Lower lobe of right lung (tissue), 2 donors: ENCODE measurements around the gene CNBD2. TPM values are rescaled to one million over a fixed set of nuclear protein-coding genes. Genes with fewer than 3 reads are reported as not detected.
A peak's percentile ranks its signal among the peaks of the same experiment; 100 is the strongest.

Experiments
- ATAC-seq, 2 donors: fragments of 200-7000 bp; cut with Tn5 transposase; one replicate each; pipeline ENCODE4 v1.9.1; 2020 to 2022; ENCODE audit warnings: mild to moderate bottlenecking in 2 of 2, moderate library complexity in 2 of 2
- DNase-seq: peaks from one replicate; pipeline ENCODE4 v3.0.0-alpha.2; 2020
- H3K27ac ChIP-seq: fragments of 200-600 bp; one replicate; pipeline ENCODE4 v1.8.0; 2022
- H3K27me3 ChIP-seq: fragments of 200-600 bp; one replicate; pipeline ENCODE4 v1.8.0; 2022; ENCODE audit warnings: low read depth
- H3K36me3 ChIP-seq: fragments of 200-600 bp; one replicate; pipeline ENCODE4 v1.8.0; 2022; ENCODE audit warnings: mild to moderate bottlenecking
- H3K4me1 ChIP-seq: fragments of 200-600 bp; one replicate; pipeline ENCODE4 v1.8.0; 2022
- H3K4me3 ChIP-seq: fragments of 200-600 bp; one replicate; pipeline ENCODE4 v1.8.0; 2022; ENCODE audit warnings: mild to moderate bottlenecking
- H3K9me3 ChIP-seq: fragments of 200-600 bp; one replicate; pipeline ENCODE4 v1.8.0; 2022
- intact Hi-C: fragments of 100-400 bp; cut with DNase I; formaldehyde crosslinking; loops from one replicate; pipeline ENCODE4 v1.11.0; 2022
- total RNA-seq: library from RNA; stranded (reverse); fragmentation: NEBNext Ultra II Directional; extraction: Animal tissue kit (Norgen Biotek cat#: 25700); gene quantifications from one replicate; pipeline ENCODE4 v1.2.1, GENCODE V29; 2021
- TF ChIP-seq, protein P1 (sequence below): fragments of 200-600 bp; IDR thresholded peaks from one replicate; pipeline ENCODE4 v1.8.0; 2022; ENCODE audit warnings: antibody characterized with exemption, mild to moderate bottlenecking
- donor health status: DM: no; HTN: yes; CAD: no; lungs with severe emphysema.

CNBD2 gene
- total RNA-seq, 1 donor from 2014 or later: 4.3 TPM

DNA sequence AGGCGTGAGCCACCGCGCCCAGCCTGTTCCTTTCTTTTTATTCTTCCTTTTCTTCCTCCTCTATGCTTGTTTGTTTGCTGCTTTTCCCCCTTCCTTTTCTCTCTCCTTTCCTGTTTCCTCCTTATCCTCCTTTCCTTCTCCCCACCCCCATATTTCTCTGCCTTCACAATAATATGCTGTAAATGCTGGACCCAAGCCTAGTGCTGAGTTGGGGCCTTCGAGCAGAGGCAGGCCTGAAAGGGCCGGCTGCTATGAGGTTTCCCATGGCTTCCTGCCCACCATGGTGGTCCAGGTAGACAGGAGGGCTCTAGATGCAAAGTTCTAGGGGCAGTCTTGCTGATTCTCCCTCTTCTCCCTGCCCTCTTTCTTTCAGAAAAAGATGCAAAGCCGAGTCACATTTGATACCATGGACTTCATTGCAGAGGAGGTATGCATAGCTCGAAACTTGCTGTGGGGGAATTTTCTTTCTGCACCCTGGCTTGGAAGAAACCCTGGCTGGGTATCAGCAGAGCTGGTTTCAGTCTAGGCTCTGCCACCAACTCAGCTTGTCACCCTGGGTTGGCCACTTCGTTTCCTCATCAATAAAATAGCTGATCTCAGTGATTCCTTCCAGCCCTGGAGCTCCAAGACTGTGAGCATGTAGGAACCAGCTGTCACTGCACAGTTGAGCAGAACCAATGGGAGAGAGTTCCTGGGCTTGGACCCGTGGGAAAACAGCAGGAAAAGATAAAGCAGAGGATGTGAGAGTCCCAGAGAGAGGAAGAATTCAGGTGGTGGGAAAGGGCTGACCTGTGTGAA lies 7.4 kb downstream of the CNBD2 start:
- H3K36me3 ChIP-seq: no peaks in the 10 kb centered on the region
- no peak overlapping the region for H3K4me3 ChIP-seq
- H3K9me3 ChIP-seq: no peaks in the 10 kb centered on the region
- H3K4me1 ChIP-seq: no peaks in the 10 kb centered on the region
- ATAC-seq (peak; percentile 24), DNase-seq (no peak)
- H3K27me3 ChIP-seq: no peaks in the 10 kb centered on the region
- TF ChIP-seq, protein P1, sequence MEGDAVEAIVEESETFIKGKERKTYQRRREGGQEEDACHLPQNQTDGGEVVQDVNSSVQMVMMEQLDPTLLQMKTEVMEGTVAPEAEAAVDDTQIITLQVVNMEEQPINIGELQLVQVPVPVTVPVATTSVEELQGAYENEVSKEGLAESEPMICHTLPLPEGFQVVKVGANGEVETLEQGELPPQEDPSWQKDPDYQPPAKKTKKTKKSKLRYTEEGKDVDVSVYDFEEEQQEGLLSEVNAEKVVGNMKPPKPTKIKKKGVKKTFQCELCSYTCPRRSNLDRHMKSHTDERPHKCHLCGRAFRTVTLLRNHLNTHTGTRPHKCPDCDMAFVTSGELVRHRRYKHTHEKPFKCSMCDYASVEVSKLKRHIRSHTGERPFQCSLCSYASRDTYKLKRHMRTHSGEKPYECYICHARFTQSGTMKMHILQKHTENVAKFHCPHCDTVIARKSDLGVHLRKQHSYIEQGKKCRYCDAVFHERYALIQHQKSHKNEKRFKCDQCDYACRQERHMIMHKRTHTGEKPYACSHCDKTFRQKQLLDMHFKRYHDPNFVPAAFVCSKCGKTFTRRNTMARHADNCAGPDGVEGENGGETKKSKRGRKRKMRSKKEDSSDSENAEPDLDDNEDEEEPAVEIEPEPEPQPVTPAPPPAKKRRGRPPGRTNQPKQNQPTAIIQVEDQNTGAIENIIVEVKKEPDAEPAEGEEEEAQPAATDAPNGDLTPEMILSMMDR: no peak
- intact Hi-C loops: no loop called here
- no peak overlapping the region for H3K27ac ChIP-seq

DNA sequence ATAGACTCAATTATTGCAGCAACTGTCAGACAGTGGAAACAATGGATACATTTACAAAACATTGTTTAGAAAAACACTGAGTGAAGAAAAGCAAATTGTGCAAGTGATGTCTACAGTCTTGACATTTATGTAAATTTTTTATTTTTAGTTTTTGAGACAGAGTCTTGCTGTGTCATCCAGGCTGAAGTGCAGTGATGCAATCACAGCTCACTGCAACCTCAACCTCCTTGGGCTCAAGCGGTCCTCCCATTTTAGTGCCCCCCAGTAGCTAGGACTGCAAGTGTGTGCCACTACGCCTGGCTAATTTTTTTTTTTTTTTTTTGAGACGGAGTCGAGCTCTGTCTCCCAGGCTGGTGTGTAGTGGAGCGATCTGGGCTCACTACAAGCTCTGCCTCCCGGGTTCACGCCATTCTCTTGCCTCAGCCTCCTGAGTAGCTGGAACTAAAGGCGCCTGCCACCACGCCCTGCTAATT lies 9.7 kb downstream of the CNBD2 start:
- H3K36me3 ChIP-seq: no peaks in the 10 kb centered on the region
- DNase-seq (no peak), ATAC-seq (peak; percentile 37 to 48)
- H3K4me3 ChIP-seq: no peak overlapping the region
- no peaks in the 10 kb centered on the region for H3K27me3 ChIP-seq
- H3K27ac ChIP-seq: no peak overlapping the region
- H3K9me3 ChIP-seq: no peaks in the 10 kb centered on the region
- TF ChIP-seq, protein P1: no peak
- intact Hi-C loops: no loop called here
- no peaks in the 10 kb centered on the region for H3K4me1 ChIP-seq

DNA sequence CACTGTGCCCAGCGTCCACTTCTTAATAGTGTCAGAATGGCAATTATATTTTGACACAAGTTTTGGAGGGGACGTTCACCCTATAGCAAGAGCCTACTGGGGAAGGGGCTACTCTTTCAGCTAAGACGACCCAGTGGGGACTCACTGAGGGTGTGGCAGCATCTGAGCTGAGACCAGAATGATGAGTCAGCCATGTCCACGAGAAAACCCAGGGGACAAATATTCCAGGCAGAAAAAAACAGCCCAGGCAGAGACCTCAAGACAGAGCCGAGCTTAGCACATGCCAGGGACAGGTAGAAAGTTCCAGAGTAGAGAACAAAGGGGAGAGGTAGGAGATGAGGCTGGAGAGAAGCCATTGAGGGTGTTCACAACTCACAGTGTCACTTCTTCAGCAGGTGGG lies 11.2 kb downstream of the CNBD2 start:
- no peaks in the 10 kb centered on the region for H3K4me1 ChIP-seq
- H3K27me3 ChIP-seq: no peaks in the 10 kb centered on the region
- H3K4me3 ChIP-seq: no peak overlapping the region
- TF ChIP-seq, protein P1: no peak
- H3K36me3 ChIP-seq: no peaks in the 10 kb centered on the region
- no peak overlapping the region for H3K27ac ChIP-seq
- no peak for DNase-seq
- no peak for ATAC-seq
- intact Hi-C loops: no loop called here
- H3K9me3 ChIP-seq: no peaks in the 10 kb centered on the region

DNA sequence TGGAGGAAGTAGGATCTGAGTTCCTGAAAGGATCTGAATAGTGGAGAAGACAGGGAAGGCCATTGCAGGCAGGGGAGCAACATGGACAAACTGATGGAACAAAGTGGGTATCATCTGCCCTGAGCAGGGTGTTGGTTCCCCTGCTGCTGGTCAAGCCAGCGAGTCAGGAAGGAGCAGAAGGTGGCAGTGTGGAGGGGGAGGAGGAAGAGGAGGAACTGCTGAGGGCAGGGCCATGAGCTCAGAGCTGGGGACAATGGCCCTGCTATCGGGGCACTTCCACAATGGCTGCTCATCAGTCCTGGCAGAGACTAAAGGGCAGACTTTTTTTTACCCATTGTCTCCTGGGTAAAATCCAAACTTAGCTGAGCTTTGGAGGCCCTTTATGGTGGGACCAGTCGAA lies 13.6 kb downstream of the CNBD2 start:
- no peaks in the 10 kb centered on the region for H3K27me3 ChIP-seq
- no peak overlapping the region for H3K4me3 ChIP-seq
- TF ChIP-seq, protein P1: no peak
- H3K9me3 ChIP-seq: no peaks in the 10 kb centered on the region
- DNase-seq (no peak), ATAC-seq (peak in 1 of 2 donors; percentile 11)
- H3K36me3 ChIP-seq: no peaks in the 10 kb centered on the region
- H3K4me1 ChIP-seq: no peaks in the 10 kb centered on the region
- intact Hi-C loops: no loop called here
- H3K27ac ChIP-seq: no peak overlapping the region

DNA sequence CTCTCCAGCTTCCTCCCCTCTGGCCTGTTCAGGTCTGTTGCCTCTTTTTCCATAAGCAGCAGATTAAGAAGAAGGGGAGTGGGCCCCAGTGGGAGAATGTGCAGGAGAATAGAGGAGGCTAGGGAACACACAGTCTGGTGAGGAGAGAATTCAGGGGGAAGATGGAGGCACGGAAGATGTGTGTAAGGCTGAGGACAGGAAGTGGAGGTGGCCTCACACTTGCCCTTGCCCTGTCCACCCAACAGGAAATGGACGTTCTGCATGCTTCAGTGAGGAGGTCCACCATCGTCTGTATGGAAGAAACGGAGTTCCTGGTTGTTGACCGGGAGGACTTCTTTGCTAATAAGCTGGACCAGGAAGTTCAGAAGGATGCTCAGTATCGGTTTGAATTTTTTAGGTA lies 16.0 kb downstream of the CNBD2 start:
- no peak overlapping the region for H3K27ac ChIP-seq
- ATAC-seq: no peak
- DNase-seq: no peak
- no peaks in the 10 kb centered on the region for H3K36me3 ChIP-seq
- no peaks in the 10 kb centered on the region for H3K27me3 ChIP-seq
- intact Hi-C loops: no loop called here
- H3K4me1 ChIP-seq: no peaks in the 10 kb centered on the region
- TF ChIP-seq, protein P1: no peak
- no peaks in the 10 kb centered on the region for H3K9me3 ChIP-seq
- H3K4me3 ChIP-seq: no peak overlapping the region
